Panc1 (cell line): ENCODE results near the gene TMEM220.

Experiments used
- POLR2AphosphoS5 ChIP-seq: IDR thresholded peaks from 2 replicates; pipeline ENCODE4 v1.6.1; 2012; ENCODE audit warnings: mild to moderate bottlenecking, low read depth, low read length, moderate library complexity
- TCF7L2 ChIP-seq: IDR thresholded peaks from 2 replicates; pipeline ENCODE4 v1.6.1; 2011; ENCODE audit warnings: mild to moderate bottlenecking, low read depth, low read length, inconsistent platforms
- TF ChIP-seq, protein P1 (sequence below): fragments of 450-650 bp; IDR thresholded peaks from 2 replicates; pipeline ENCODE4 v1.5.1; 2017; ENCODE audit warnings: mild to moderate bottlenecking

DNA sequence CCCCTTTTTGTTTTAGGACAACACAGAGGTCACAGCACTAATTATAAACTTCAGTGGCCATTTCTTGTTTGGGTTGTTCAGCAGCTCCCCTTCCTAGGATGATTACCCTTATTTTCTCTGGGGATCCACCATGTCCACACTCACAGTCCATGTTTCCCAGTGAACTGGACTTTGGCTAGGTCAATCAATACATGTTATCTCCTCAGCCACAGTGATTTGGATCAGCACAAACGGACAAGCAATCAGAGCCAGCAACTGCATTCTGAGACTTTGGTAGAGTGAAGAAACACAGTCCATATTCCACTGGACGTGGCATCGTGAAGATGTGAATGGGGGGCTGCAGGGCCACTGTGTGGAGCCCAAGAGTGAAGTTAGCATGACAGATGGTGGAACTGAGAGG, 4.6 kb downstream of the TMEM220 start:
- TF ChIP-seq, protein P1, sequence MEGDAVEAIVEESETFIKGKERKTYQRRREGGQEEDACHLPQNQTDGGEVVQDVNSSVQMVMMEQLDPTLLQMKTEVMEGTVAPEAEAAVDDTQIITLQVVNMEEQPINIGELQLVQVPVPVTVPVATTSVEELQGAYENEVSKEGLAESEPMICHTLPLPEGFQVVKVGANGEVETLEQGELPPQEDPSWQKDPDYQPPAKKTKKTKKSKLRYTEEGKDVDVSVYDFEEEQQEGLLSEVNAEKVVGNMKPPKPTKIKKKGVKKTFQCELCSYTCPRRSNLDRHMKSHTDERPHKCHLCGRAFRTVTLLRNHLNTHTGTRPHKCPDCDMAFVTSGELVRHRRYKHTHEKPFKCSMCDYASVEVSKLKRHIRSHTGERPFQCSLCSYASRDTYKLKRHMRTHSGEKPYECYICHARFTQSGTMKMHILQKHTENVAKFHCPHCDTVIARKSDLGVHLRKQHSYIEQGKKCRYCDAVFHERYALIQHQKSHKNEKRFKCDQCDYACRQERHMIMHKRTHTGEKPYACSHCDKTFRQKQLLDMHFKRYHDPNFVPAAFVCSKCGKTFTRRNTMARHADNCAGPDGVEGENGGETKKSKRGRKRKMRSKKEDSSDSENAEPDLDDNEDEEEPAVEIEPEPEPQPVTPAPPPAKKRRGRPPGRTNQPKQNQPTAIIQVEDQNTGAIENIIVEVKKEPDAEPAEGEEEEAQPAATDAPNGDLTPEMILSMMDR = no peak
- no peak for TF ChIP-seq TCF7L2
- no peak for TF ChIP-seq POLR2AphosphoS5
